ENCODE measurements around the gene SCAMP2. TPM values are rescaled to one million over a fixed set of nuclear protein-coding genes. Genes with fewer than 3 reads are reported as not detected.

The SCAMP2 gene
- total and polyA plus RNA-seq, 5 donors from 2014 or later, result 107 to 194 (median 152) TPM

GRCh38 chr15:74845581-74845980, 27.6 kb downstream of the SCAMP2 start:
- no peaks in the 10 kb centered on the region for H3K9me3 ChIP-seq (ENCODE audit: control insufficient read depth in 2 of 2, low read length in 2 of 2)
- H3K36me3 ChIP-seq (ENCODE audit: control insufficient read depth, insufficient read depth, low read length), result peaks cover 31% of the 10 kb centered on the region
- H3K27me3 Mint-ChIP-seq, result no peaks in the 10 kb centered on the region
- H3K4me3 ChIP-seq (ENCODE audit: low read depth, low read length), result peak overlapping the region; percentile 57
- peaks cover 0 to 1% (median 0%) of the 10 kb centered on the region in 7 donors for H3K9me3 Mint-ChIP-seq
- H3K36me3 Mint-ChIP-seq, result peaks cover 32% of the 10 kb centered on the region
- H3K4me1 ChIP-seq (ENCODE audit: control insufficient read depth, insufficient read depth, low read length, poor library complexity, severe bottlenecking), result peaks cover 48% of the 10 kb centered on the region
- H3K27me3 ChIP-seq (ENCODE audit: control insufficient read depth, insufficient read depth, low read length), result no peaks in the 10 kb centered on the region
- peak overlapping the region; percentile 65 to 91 (median 84) for H3K4me3 Mint-ChIP-seq
- H3K27ac ChIP-seq (ENCODE audit: insufficient read depth, low read length, poor library complexity, severe bottlenecking), result peak overlapping the region; percentile 83
- DNase-seq (peak in 2 of 3 donors; percentile 36 to 74), ATAC-seq (ENCODE audit: low read depth in 2 of 2) (peak; percentile 22 to 27)
- H3K4me1 Mint-ChIP-seq, result peaks cover 5 to 62% (median 36%) of the 10 kb centered on the region in 4 donors
- H3K27ac Mint-ChIP-seq, result peak overlapping the region; percentile 95 to 99 (median 97)

- peak overlapping the region; percentile 57 for H3K4me3 ChIP-seq (ENCODE audit: low read depth, low read length)
- H3K9me3 ChIP-seq (ENCODE audit: control insufficient read depth in 2 of 2, low read length in 2 of 2), result no peaks in the 10 kb centered on the region
- H3K27me3 Mint-ChIP-seq, result no peaks in the 10 kb centered on the region
- H3K4me3 Mint-ChIP-seq, result peak overlapping the region; percentile 65 to 91 (median 84)
- H3K27me3 ChIP-seq (ENCODE audit: control insufficient read depth, insufficient read depth, low read length), result no peaks in the 10 kb centered on the region
- H3K27ac Mint-ChIP-seq, result peak overlapping the region; percentile 95 to 99 (median 97)
- H3K36me3 ChIP-seq (ENCODE audit: control insufficient read depth, insufficient read depth, low read length), result peaks cover 27% of the 10 kb centered on the region
- peak; percentile 20 to 88 (median 58) for DNase-seq
- H3K4me1 ChIP-seq (ENCODE audit: control insufficient read depth, insufficient read depth, low read length, poor library complexity, severe bottlenecking), result peaks cover 48% of the 10 kb centered on the region
- peak overlapping the region; percentile 83 for H3K27ac ChIP-seq (ENCODE audit: insufficient read depth, low read length, poor library complexity, severe bottlenecking)
- peaks cover 5 to 66% (median 36%) of the 10 kb centered on the region in 4 donors for H3K4me1 Mint-ChIP-seq
- peaks cover 29% of the 10 kb centered on the region for H3K36me3 Mint-ChIP-seq
- H3K9me3 Mint-ChIP-seq, result peaks cover 0 to 1% (median 0%) of the 10 kb centered on the region in 7 donors
- peak; percentile 59 to 68 for ATAC-seq (ENCODE audit: low read depth in 2 of 2)
Measured at GRCh38 chr15:74845208-74845568, 28.0 kb downstream of the SCAMP2 start.

DNA sequence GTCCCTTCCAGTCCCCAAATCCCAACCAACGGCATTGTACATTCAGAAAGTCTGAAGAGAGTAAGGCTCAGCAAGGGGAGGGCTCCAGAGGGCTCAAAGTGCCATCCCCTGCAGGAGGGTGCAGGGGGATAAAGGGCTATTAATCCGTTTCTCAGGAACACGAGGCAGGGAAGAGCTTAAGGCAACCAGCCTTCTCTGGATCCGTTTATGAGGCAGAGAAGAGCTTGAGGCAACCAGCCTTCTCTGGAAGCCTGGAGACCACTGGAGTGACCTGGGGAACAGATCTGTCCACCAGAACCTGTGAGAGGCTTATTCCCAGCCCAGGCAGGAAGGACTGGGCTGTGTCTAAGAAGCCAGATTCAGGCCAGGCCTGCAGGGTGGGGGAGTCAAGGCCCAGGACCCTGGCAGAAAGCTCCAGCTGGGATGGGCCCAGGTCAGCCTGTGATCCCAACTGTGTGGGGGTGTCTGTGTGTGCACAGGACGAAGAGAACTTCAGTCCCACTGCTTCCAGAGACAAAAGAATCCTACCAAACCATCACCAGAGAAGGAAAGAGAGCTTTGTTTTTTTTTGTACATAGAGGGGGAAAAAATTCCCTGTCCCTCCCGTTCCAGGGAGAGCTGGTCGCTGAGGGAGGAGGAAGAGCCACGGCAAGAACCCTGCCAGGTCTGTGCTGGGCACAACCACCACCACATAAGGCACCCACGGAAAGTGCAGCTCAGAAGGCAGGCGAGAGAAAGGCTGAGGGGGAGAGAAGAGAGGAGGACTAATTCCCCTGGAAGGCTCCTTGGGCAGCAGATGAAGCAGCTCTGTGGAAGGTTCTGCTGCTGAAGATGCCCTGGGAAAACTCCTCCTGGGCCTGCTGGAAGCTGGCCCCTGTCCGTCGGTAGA, 28.6 kb downstream of the SCAMP2 start:
- Histone ChIP-seq H3K27ac (ENCODE audit: insufficient read depth, low read length, poor library complexity, severe bottlenecking) (peak overlapping the region; percentile 83), H3K36me3 (ENCODE audit: control insufficient read depth, insufficient read depth, low read length) (peaks cover 21% of the 10 kb centered on the region), H3K9me3 (ENCODE audit: control insufficient read depth in 2 of 2, low read length in 2 of 2) (no peaks in the 10 kb centered on the region), H3K27me3 (ENCODE audit: control insufficient read depth, insufficient read depth, low read length) (no peaks in the 10 kb centered on the region), H3K4me1 (ENCODE audit: control insufficient read depth, insufficient read depth, low read length, poor library complexity, severe bottlenecking) (peaks cover 48% of the 10 kb centered on the region), H3K4me3 (ENCODE audit: low read depth, low read length) (peak overlapping the region; percentile 57)
- Mint-ChIP-seq H3K27ac (peak overlapping the region; percentile 95 to 99 (median 97)), H3K9me3 (peaks cover 0 to under 1% (median 0%) of the 10 kb centered on the region in 7 donors), H3K4me3 (peak overlapping the region; percentile 65 to 91 (median 84)), H3K27me3 (no peaks in the 10 kb centered on the region), H3K4me1 (peaks cover 5 to 68% (median 36%) of the 10 kb centered on the region in 4 donors), H3K36me3 (peaks cover 26% of the 10 kb centered on the region)
- ATAC-seq (ENCODE audit: low read depth in 2 of 2) (no peak), DNase-seq (no peak)

DNA sequence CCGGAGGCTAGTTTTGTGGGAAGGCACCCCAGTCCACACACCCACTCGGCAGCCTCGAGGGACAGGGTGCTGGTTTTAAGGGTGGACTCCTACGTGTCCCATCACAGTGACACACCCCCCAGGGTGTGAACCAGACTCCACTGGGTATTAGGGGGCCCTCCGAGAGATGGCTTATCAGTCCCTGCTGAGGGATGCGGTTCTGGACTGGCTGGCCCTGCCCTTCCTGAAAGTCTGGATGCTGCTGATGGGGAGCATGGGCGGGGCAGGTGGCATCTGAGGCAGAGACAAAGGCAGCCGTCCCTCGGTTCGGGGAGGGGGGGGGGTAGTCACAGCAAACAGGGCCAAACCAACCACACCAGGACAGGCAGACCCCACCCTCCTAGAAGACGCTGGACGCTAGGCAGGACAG, 29.3 kb downstream of the SCAMP2 start:
- DNase-seq, result no peak
- Mint-ChIP-seq H3K4me1 (peaks cover 5 to 68% (median 36%) of the 10 kb centered on the region in 4 donors), H3K36me3 (peaks cover 25% of the 10 kb centered on the region), H3K9me3 (no peaks in the 10 kb centered on the region), H3K27me3 (no peaks in the 10 kb centered on the region), H3K27ac (peak overlapping the region; percentile 95 to 99 (median 97)), H3K4me3 (peak overlapping the region; percentile 65 to 92 (median 82))
- no peaks in the 10 kb centered on the region for H3K27me3 ChIP-seq (ENCODE audit: control insufficient read depth, insufficient read depth, low read length)
- peaks cover 16% of the 10 kb centered on the region for H3K36me3 ChIP-seq (ENCODE audit: control insufficient read depth, insufficient read depth, low read length)
- peak overlapping the region; percentile 55 for H3K4me3 ChIP-seq (ENCODE audit: low read depth, low read length)
- H3K9me3 ChIP-seq (ENCODE audit: control insufficient read depth in 2 of 2, low read length in 2 of 2), result no peaks in the 10 kb centered on the region
- ATAC-seq (ENCODE audit: low read depth in 2 of 2), result no peak
- peaks cover 48% of the 10 kb centered on the region for H3K4me1 ChIP-seq (ENCODE audit: control insufficient read depth, insufficient read depth, low read length, poor library complexity, severe bottlenecking)
- peak overlapping the region; percentile 83 for H3K27ac ChIP-seq (ENCODE audit: insufficient read depth, low read length, poor library complexity, severe bottlenecking)

GRCh38 chr15:74843445-74843828, 29.7 kb downstream of the SCAMP2 start:
- Histone ChIP-seq H3K36me3 (ENCODE audit: control insufficient read depth, insufficient read depth, low read length) (peaks cover 11% of the 10 kb centered on the region), H3K27ac (ENCODE audit: insufficient read depth, low read length, poor library complexity, severe bottlenecking) (peak overlapping the region; percentile 83), H3K9me3 (ENCODE audit: control insufficient read depth in 2 of 2, low read length in 2 of 2) (no peaks in the 10 kb centered on the region), H3K4me3 (ENCODE audit: low read depth, low read length) (peak overlapping the region; percentile 55), H3K27me3 (ENCODE audit: control insufficient read depth, insufficient read depth, low read length) (no peaks in the 10 kb centered on the region), H3K4me1 (ENCODE audit: control insufficient read depth, insufficient read depth, low read length, poor library complexity, severe bottlenecking) (peaks cover 48% of the 10 kb centered on the region)
- H3K36me3 Mint-ChIP-seq, result peaks cover 23% of the 10 kb centered on the region
- peak overlapping the region; percentile 74 to 92 (median 88) for H3K4me3 Mint-ChIP-seq
- ATAC-seq (ENCODE audit: low read depth in 2 of 2) (no peak), DNase-seq (no peak)
- H3K27ac Mint-ChIP-seq, result peak overlapping the region; percentile 93 to 99 (median 95)
- no peaks in the 10 kb centered on the region for H3K9me3 Mint-ChIP-seq
- H3K4me1 Mint-ChIP-seq, result peaks cover 5 to 68% (median 36%) of the 10 kb centered on the region in 4 donors
- H3K27me3 Mint-ChIP-seq, result no peaks in the 10 kb centered on the region

DNA sequence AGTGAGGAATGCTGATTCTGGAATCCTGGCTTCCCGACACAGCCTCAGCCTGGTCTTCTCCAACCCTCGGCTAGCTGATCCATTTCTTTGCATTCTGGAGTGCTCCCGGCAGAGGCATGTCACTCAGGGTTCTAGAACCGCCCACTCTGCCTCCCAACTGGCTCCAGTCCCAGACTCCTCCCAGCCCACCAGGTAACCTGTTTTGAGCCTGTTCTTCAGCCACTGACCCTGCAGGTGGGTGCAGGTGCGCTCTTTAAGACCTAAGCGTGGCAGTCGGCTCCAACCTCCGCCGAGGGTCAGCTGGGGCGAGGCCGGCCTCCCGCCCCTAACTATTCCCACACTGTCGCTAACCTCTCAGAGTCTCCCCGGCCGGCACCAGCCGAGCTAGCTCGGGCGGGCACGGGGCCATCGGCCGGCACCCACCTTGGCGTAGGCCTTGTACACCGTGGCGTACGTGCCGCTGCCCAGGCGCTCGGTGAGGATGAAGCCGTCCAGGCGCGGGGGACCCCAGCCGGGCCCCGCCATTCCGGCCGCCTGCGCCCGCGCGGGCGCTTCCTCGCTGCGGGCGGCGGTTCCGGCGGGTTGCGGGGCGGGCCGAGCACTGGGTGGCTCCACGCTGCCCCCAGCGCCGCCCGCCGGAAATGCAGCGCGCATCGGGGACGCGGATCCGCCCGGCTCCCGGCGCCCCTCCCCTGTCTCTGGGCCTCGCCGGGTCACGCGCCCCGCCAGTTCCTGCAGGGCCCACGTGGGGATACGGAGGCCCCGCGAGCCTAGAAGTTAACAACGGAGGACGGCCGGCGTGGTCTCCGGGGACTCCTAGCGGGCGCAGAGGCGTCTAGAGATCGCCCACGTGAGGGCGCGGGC, 30.4 kb downstream of the SCAMP2 start, which contains the start of gene ULK3:
Gene ULK3, minus strand, starts transcription at position 576 of the 864 bp plus-strand sequence. Its CDS starts 51 bp downstream, at position 525.
- Mint-ChIP-seq H3K4me1 (peaks cover 5 to 68% (median 36%) of the 10 kb centered on the region in 4 donors), H3K27me3 (no peaks in the 10 kb centered on the region), H3K27ac (peak within 1 kb of the TSS; percentile 95 to 99 (median 97)), H3K36me3 (peaks cover 18% of the 10 kb centered on the region), H3K9me3 (no peaks in the 10 kb centered on the region), H3K4me3 (peak within 1 kb of the TSS; percentile 74 to 92 (median 88))
- peaks cover 48% of the 10 kb centered on the region for H3K4me1 ChIP-seq (ENCODE audit: control insufficient read depth, insufficient read depth, low read length, poor library complexity, severe bottlenecking)
- ATAC-seq (ENCODE audit: low read depth in 2 of 2), result peak; percentile 83 to 88
- no peaks in the 10 kb centered on the region for H3K27me3 ChIP-seq (ENCODE audit: control insufficient read depth, insufficient read depth, low read length)
- peak; percentile 90 to 94 (median 93) for DNase-seq
- H3K9me3 ChIP-seq (ENCODE audit: control insufficient read depth in 2 of 2, low read length in 2 of 2), result no peaks in the 10 kb centered on the region
- peak within 1 kb of the TSS; percentile 68 for H3K4me3 ChIP-seq (ENCODE audit: low read depth, low read length)
- H3K36me3 ChIP-seq (ENCODE audit: control insufficient read depth, insufficient read depth, low read length), result peaks cover 5% of the 10 kb centered on the region
- H3K27ac ChIP-seq (ENCODE audit: insufficient read depth, low read length, poor library complexity, severe bottlenecking), result peak within 1 kb of the TSS; percentile 83

GRCh38 chr15:74841891-74842373, 31.2 kb downstream of the SCAMP2 start:
- Mint-ChIP-seq H3K27me3 (no peaks in the 10 kb centered on the region), H3K4me3 (peak overlapping the region; percentile 74 to 91 (median 86)), H3K9me3 (no peaks in the 10 kb centered on the region), H3K27ac (peak overlapping the region; percentile 45 to 71 (median 60)), H3K4me1 (peaks cover 5 to 63% (median 35%) of the 10 kb centered on the region in 4 donors), H3K36me3 (peaks cover 15% of the 10 kb centered on the region)
- H3K4me1 ChIP-seq (ENCODE audit: control insufficient read depth, insufficient read depth, low read length, poor library complexity, severe bottlenecking), result peaks cover 48% of the 10 kb centered on the region
- H3K4me3 ChIP-seq (ENCODE audit: low read depth, low read length), result peak overlapping the region; percentile 68
- no peak for ATAC-seq (ENCODE audit: low read depth in 2 of 2)
- no peaks in the 10 kb centered on the region for H3K9me3 ChIP-seq (ENCODE audit: control insufficient read depth in 2 of 2, low read length in 2 of 2)
- H3K27me3 ChIP-seq (ENCODE audit: control insufficient read depth, insufficient read depth, low read length), result no peaks in the 10 kb centered on the region
- no peak for DNase-seq
- no peaks in the 10 kb centered on the region for H3K36me3 ChIP-seq (ENCODE audit: control insufficient read depth, insufficient read depth, low read length)
- H3K27ac ChIP-seq (ENCODE audit: insufficient read depth, low read length, poor library complexity, severe bottlenecking), result peak overlapping the region; percentile 79
